IgD-negative memory B cell (primary cell): ENCODE results near the gene VDR. TPM values are rescaled to one million over a fixed set of nuclear protein-coding genes. Genes with fewer than 3 reads are reported as not detected.

ENCODE experiments used
- H3K27ac Mint-ChIP-seq, 3 donors: one replicate each; pipeline ENCODE4 v1.8.0; 2020 to 2022; ENCODE audit warnings: mild to moderate bottlenecking in 3 of 3, mixed read lengths in 3 of 3, moderate library complexity in 1 of 3
- H3K27me3 Mint-ChIP-seq: one replicate; pipeline ENCODE4 v1.8.0; 2021; ENCODE audit warnings: mixed read lengths
- H3K36me3 Mint-ChIP-seq: one replicate; pipeline ENCODE4 v1.8.0; 2020; ENCODE audit warnings: mild to moderate bottlenecking, mixed read lengths
- H3K4me1 Mint-ChIP-seq, 3 donors: one replicate each; pipeline ENCODE4 v1.8.0; 2020 to 2022; ENCODE audit warnings: mixed read lengths in 3 of 3, mild to moderate bottlenecking in 1 of 3
- H3K4me3 Mint-ChIP-seq, 4 donors: one replicate each; pipeline ENCODE4 v1.8.0; 2020 to 2022; ENCODE audit warnings: mild to moderate bottlenecking in 4 of 4, mixed read lengths in 4 of 4, moderate library complexity in 3 of 4
- H3K9me3 Mint-ChIP-seq, 3 donors: one replicate each; pipeline ENCODE4 v1.8.0; 2020 to 2021; ENCODE audit warnings: mixed read lengths in 3 of 3, mild to moderate bottlenecking in 1 of 3
- polyA plus RNA-seq: library from polyadenylated mRNA; unstranded; fragments of 300-500 nt; fragmentation: Illumina TruSeq; gene quantifications from one replicate; pipeline ENCODE4 v1.2.3, GENCODE V29; 2021

The VDR gene
- 0.61 TPM for polyA plus RNA-seq

GRCh38 chr12:47904713-47905709 is at the start of gene VDR:
Gene VDR (minus strand): TSS chr12:47904994. CDS start chr12:47879113, 25,881 bp downstream.
- no peaks in the 10 kb centered on the region for H3K36me3 Mint-ChIP-seq
- peaks cover 12% of the 10 kb centered on the region for H3K27me3 Mint-ChIP-seq
- H3K27ac Mint-ChIP-seq, result no peak within 1 kb of the TSS
- peaks cover 9 to 22% (median 16%) of the 10 kb centered on the region in 3 donors for H3K4me1 Mint-ChIP-seq
- H3K9me3 Mint-ChIP-seq, result no peaks in the 10 kb centered on the region
- H3K4me3 Mint-ChIP-seq, result peak within 1 kb of the TSS; percentile 78 to 95 (median 90)

GRCh38 chr12:47954058-47954457 is 49.3 kb upstream of the VDR start:
- H3K27me3 Mint-ChIP-seq, result peaks cover 14% of the 10 kb centered on the region
- H3K36me3 Mint-ChIP-seq, result peaks cover 2% of the 10 kb centered on the region
- peaks cover 0 to 4% (median 4%) of the 10 kb centered on the region in 3 donors for H3K9me3 Mint-ChIP-seq
- no peaks in the 10 kb centered on the region for H3K4me1 Mint-ChIP-seq
- H3K4me3 Mint-ChIP-seq, result no peak overlapping the region
- no peak overlapping the region for H3K27ac Mint-ChIP-seq

- Mint-ChIP-seq H3K9me3 (no peaks in the 10 kb centered on the region), H3K4me3 (no peak overlapping the region), H3K27ac (no peak overlapping the region), H3K27me3 (peaks cover 15% of the 10 kb centered on the region), H3K4me1 (peaks cover 0 to 3% (median 0%) of the 10 kb centered on the region in 3 donors), H3K36me3 (peaks cover 2% of the 10 kb centered on the region)
Measured at GRCh38 chr12:47950856-47951468, 46.2 kb upstream of the VDR start.

GRCh38 chr12:47949441-47950341 is 44.9 kb upstream of the VDR start:
- Mint-ChIP-seq H3K27ac (no peak overlapping the region), H3K36me3 (peaks cover 2% of the 10 kb centered on the region), H3K9me3 (no peaks in the 10 kb centered on the region), H3K4me1 (peaks cover 0 to 3% (median 0%) of the 10 kb centered on the region in 3 donors), H3K4me3 (no peak overlapping the region), H3K27me3 (peaks cover 15% of the 10 kb centered on the region)

DNA sequence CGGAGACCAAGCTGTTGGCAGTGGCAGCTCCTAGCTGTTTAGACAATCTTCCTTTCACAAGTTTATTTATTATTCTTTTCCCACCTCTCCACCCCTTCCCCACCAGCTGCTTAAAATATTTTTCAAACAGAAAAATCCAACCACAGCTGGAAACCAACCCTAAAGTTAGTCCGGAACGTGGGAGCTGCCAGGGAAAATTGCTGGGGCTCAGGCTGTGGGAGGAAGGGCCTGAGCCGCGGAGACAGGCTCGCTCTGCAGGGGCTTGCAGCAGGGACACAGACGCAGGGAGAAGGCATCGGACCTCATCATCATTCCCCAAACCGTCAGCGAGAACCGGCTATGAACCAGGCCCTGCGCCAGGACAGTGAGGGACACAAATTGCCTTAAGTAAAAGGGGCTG is 42.5 kb upstream of the VDR start:
- Mint-ChIP-seq H3K27ac (no peak overlapping the region), H3K27me3 (peaks cover 18% of the 10 kb centered on the region), H3K9me3 (no peaks in the 10 kb centered on the region), H3K4me3 (no peak overlapping the region), H3K4me1 (peaks cover 0 to 3% (median 0%) of the 10 kb centered on the region in 3 donors), H3K36me3 (no peaks in the 10 kb centered on the region)

GRCh38 chr12:47946413-47947323 is 41.9 kb upstream of the VDR start:
- Mint-ChIP-seq H3K36me3 (no peaks in the 10 kb centered on the region), H3K4me1 (peaks cover 0 to 3% (median 2%) of the 10 kb centered on the region in 3 donors), H3K27me3 (peaks cover 18% of the 10 kb centered on the region), H3K4me3 (no peak overlapping the region), H3K27ac (peak overlapping the region in 1 of 3 donors; percentile 85), H3K9me3 (no peaks in the 10 kb centered on the region)

DNA sequence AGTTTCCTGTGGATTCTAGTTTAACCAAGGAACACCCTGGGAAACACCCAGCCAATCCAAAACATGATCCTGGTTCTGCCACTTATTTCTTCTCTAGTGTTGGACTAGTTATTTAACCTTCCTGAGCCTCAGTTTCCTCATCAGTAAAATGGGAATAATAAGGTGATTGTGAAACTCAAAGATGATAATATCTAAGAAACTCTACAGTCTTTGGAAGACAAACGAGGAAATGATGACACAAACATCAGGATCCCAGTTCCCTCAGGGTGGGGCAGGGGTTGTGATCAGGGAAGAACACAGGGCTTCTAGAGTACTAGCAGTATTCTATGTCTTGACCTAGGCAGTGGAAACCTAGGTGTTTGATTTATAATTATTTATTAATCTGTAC is 40.5 kb upstream of the VDR start:
- Mint-ChIP-seq H3K36me3 (no peaks in the 10 kb centered on the region), H3K9me3 (no peaks in the 10 kb centered on the region), H3K4me3 (no peak overlapping the region), H3K4me1 (peaks cover 0 to 3% (median 2%) of the 10 kb centered on the region in 3 donors), H3K27ac (no peak overlapping the region), H3K27me3 (peaks cover 22% of the 10 kb centered on the region)

DNA sequence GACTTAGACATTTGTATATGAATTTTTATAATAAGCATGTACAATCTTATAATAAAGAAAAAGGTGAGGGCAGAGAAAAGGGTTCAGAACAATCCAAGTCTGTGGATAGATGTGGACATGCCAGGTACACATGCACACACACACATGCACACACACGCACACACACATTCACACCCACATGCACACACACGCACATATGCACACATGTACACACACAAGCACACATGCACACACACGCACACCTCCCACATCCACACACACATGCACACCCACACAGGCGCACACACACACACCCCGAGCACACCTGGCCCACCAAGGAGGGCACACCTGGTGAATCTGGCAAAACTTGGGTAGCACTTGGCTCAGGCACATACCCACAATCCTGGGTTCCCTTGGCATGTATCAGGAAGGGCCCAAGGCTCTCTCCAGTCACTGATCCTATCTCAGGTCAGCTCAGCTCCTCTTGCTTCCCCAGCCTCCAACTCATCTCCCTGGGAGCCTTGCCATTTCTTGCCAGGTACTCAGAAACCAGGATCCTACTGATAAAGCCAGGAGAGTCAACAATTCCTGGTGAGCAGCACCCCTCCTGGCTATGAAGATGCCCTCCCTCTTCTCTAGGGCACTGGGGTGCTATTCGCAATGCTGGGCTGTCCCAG is 40.0 kb upstream of the VDR start:
- peaks cover 0 to 2% (median 0%) of the 10 kb centered on the region in 3 donors for H3K9me3 Mint-ChIP-seq
- H3K27ac Mint-ChIP-seq, result no peak overlapping the region
- H3K4me1 Mint-ChIP-seq, result peaks cover 0 to 3% (median 2%) of the 10 kb centered on the region in 3 donors
- H3K36me3 Mint-ChIP-seq, result no peaks in the 10 kb centered on the region
- no peak overlapping the region for H3K4me3 Mint-ChIP-seq
- H3K27me3 Mint-ChIP-seq, result peaks cover 23% of the 10 kb centered on the region

GRCh38 chr12:47943623-47944340 is 39.0 kb upstream of the VDR start:
- Mint-ChIP-seq H3K9me3 (peaks cover 0 to 2% (median 0%) of the 10 kb centered on the region in 3 donors), H3K36me3 (no peaks in the 10 kb centered on the region), H3K4me1 (peaks cover 0 to 3% (median 2%) of the 10 kb centered on the region in 3 donors), H3K27me3 (peaks cover 21% of the 10 kb centered on the region), H3K4me3 (peak overlapping the region in 1 of 4 donors; percentile 27), H3K27ac (no peak overlapping the region)

DNA sequence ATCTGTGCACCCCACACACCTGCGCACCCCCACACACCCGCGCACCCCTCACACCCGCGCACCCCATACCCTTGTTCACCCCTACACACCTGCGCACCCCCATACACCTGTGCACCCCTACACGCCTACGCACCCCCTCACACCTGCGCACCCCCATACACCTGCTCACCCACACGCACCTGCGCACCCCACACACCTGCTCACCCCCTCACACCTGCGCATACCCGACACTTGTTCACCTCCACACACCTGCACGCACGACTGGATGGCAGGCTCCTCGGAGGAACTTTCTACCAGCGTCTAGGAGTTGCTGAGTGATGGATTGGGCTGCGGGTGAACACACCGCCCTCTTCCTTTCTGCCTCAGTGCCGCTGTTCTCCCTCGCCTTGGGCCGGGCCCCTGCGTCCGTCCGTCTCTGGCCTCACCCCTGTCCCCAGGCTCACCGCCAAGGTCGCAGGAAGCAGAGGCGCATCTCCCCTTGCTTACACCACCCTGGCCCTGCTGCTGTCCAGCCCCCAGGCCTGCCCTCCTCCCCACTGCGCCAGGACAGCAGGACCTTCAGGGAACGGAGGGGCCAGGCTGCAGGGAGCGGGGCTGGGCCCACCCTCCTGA is 37.9 kb upstream of the VDR start:
- H3K36me3 Mint-ChIP-seq, result no peaks in the 10 kb centered on the region
- H3K9me3 Mint-ChIP-seq, result peaks cover 0 to 2% (median 0%) of the 10 kb centered on the region in 3 donors
- peaks cover 0 to 3% (median 2%) of the 10 kb centered on the region in 3 donors for H3K4me1 Mint-ChIP-seq
- no peak overlapping the region for H3K27ac Mint-ChIP-seq
- H3K27me3 Mint-ChIP-seq, result peaks cover 21% of the 10 kb centered on the region
- H3K4me3 Mint-ChIP-seq, result no peak overlapping the region

DNA sequence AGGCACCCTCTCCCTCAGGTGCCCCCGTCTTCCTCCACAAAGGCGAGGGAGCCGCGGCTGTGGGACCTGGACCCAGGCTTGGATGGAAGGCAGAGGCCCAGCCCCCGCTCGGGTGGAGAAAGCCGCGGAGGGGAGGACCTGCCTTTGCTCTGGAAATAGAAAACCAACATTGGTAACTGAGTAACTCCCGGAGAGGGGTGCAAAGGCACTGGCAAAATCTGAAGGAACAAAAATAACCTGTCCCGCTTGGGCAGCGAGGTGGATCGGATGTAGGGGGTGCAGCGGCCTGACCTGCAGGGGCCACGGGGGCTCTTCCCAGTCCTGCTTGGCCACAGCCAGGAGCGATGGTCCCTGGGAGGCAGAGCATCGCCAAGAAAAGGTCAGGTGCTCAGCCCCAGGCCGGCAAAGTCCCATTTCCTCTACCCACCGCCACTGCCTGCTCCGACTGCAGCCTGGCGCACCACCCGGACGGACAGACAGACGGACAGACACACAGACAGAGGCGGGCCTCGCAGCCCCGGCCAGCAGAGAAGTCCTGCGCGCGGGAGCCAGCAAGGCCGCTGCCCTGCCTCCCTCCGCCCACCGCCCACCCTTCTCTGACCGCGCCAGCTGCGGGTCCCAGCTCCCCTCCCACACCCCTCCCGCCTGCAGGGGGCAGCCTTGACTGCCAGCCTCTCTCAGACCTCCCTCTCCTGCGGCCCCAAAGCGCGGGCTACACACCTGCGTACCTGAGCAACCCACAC is 37.2 kb upstream of the VDR start:
- no peak overlapping the region for H3K27ac Mint-ChIP-seq
- no peak overlapping the region for H3K4me3 Mint-ChIP-seq
- H3K4me1 Mint-ChIP-seq, result peaks cover 0 to 3% (median 2%) of the 10 kb centered on the region in 3 donors
- peaks cover 21% of the 10 kb centered on the region for H3K27me3 Mint-ChIP-seq
- no peaks in the 10 kb centered on the region for H3K36me3 Mint-ChIP-seq
- peaks cover 0 to 2% (median 0%) of the 10 kb centered on the region in 3 donors for H3K9me3 Mint-ChIP-seq

DNA sequence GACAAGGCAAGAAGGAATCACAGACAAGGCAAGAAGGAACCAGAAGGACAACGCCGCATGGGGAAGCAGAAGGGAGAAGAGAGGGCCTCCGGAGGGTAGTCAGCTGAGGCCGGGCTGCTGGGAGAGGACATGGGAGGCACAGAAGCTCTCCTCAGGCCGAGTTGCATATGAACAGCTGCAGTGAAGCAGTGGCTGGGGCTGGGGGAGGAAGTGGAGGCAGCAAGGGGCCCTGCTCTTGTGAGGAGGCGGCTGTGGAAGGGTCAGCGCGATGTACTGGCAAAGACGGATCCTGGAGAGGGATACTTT is 36.6 kb upstream of the VDR start:
- H3K36me3 Mint-ChIP-seq, result no peaks in the 10 kb centered on the region
- H3K4me1 Mint-ChIP-seq, result peaks cover 0 to 2% (median 0%) of the 10 kb centered on the region in 3 donors
- no peak overlapping the region for H3K4me3 Mint-ChIP-seq
- H3K27me3 Mint-ChIP-seq, result peaks cover 18% of the 10 kb centered on the region
- H3K9me3 Mint-ChIP-seq, result peaks cover 0 to 2% (median 0%) of the 10 kb centered on the region in 3 donors
- H3K27ac Mint-ChIP-seq, result no peak overlapping the region
